K562 (cell line): ENCODE measurements around the gene EFS. TPM values are rescaled to one million over a fixed set of nuclear protein-coding genes. Genes with fewer than 3 reads are reported as not detected.

Experiments
- ATAC-seq: fragments of 200-7000 bp; cut with Tn5 transposase; 3 replicates; pipeline ENCODE4 v1.9.1; 2020; ENCODE audit warnings: moderate library complexity
- BruUV-seq: library from RNA; stranded (reverse); fragments of 400-500 nt; replicated peaks from 2 replicates; lab custom pipeline; 2021; lab: Mats Ljungman, UMichigan
- CTCF ChIA-PET: fragments of 300-600 bp; formaldehyde crosslinking; extraction: SDS; loops from one replicate; lab custom pipeline; 2021; ENCODE audit warnings: low intra/inter-chr PET ratio; lab: Yijun Ruan, JAX
- POLR2A ChIA-PET: fragments of 300-600, 350-650 bp; sonication (Branson Sonifier 250); formaldehyde crosslinking; extraction: SDS; loops from one replicate; lab custom pipeline; 2021; ENCODE audit warnings: antibody characterized with exemption, inconsistent platforms; lab: Yijun Ruan, JAX
- DNase-seq, 4 experiments: peaks; one replicate each; pipeline versions ENCODE4 v3.0.0 to v3.0.0-alpha.2; 2011 to 2018; ENCODE audit warnings: low spot score in 3 of 4, mixed read lengths in 3 of 4; ENCODE audit errors: extremely low read depth in 1 of 4
- FAIRE-seq: peaks from 2 replicates; lab custom pipeline; 2011; peaks lifted over from hg19 to GRCh38; lab: Jason Lieb, UNC
- H2AFZ ChIP-seq: 2 replicates; pipeline ENCODE4 v1.6.0; 2011; ENCODE audit warnings: low read depth, low read length, control low read depth, inconsistent platforms
- H3K27ac ChIP-seq: fragments of 200-600 bp; 3 replicates; pipeline ENCODE4 v1.8.0; 2011; ENCODE audit warnings: low read depth, mild to moderate bottlenecking, control low read depth, inconsistent platforms, low read length, moderate library complexity, mixed read lengths; ENCODE audit errors: extremely low read depth
- H3K27me3 ChIP-seq, 2 experiments: fragments of 300-600 bp in 1 of 2; 2 replicates in 1 of 2; 3 replicates in 1 of 2; pipeline versions ENCODE4 v1.6.0 to v1.8.0; 2011; ENCODE audit warnings: inconsistent platforms in 2 of 2, low read length in 2 of 2, mild to moderate bottlenecking in 1 of 2, mixed read lengths in 1 of 2, moderate library complexity in 1 of 2; ENCODE audit not compliant: control insufficient read depth in 2 of 2, insufficient read depth in 2 of 2
- H3K36me3 ChIP-seq: fragments of 300-600 bp; 3 replicates; pipeline ENCODE4 v1.8.0; 2011; ENCODE audit warnings: mild to moderate bottlenecking, low read length, inconsistent platforms; ENCODE audit not compliant: control insufficient read depth, insufficient read depth
- H3K4me1 ChIP-seq, 2 experiments: fragments of 200-600 bp in 1 of 2; replicated peaks in 1 of 2; 2 replicates in 1 of 2; 3 replicates in 1 of 2; pipeline versions ENCODE4 v1.5.1 to v1.8.0; 2011; ENCODE audit warnings: inconsistent platforms in 2 of 2, low read length in 2 of 2, mild to moderate bottlenecking in 1 of 2, mixed read lengths in 1 of 2, moderate library complexity in 1 of 2; ENCODE audit not compliant: control insufficient read depth in 2 of 2, insufficient read depth in 2 of 2
- H3K4me2 ChIP-seq: 2 replicates; pipeline ENCODE4 v1.6.1; 2011; ENCODE audit warnings: low read length, control low read depth, inconsistent platforms, mixed read lengths; ENCODE audit not compliant: insufficient read depth
- H3K4me3 ChIP-seq: fragments of 200-600 bp; sonication (generic), shearing (Covaris generic); 2 replicates; pipeline ENCODE4 v1.5.1; 2016; ENCODE audit warnings: control low read depth, inconsistent platforms
- H3K79me2 ChIP-seq: fragments of 200-600 bp; 3 replicates; pipeline ENCODE4 v1.8.0; 2011; ENCODE audit warnings: low read length, inconsistent platforms; ENCODE audit not compliant: control insufficient read depth, insufficient read depth
- H3K9ac ChIP-seq, 2 experiments: 2 replicates each; pipeline versions ENCODE4 v1.6.0 to v1.6.1; 2011; ENCODE audit warnings: low read depth in 2 of 2, low read length in 2 of 2, control low read depth in 1 of 2, inconsistent platforms in 1 of 2, mild to moderate bottlenecking in 1 of 2, mixed read lengths in 1 of 2; ENCODE audit not compliant: insufficient read depth in 1 of 2
- H3K9me1 ChIP-seq: one replicate; pipeline ENCODE4 v1.6.0; 2011; ENCODE audit warnings: inconsistent platforms, mild to moderate bottlenecking, low read length, moderate library complexity; ENCODE audit not compliant: control insufficient read depth, insufficient read depth
- H3K9me3 ChIP-seq: replicated peaks from 2 replicates; pipeline ENCODE4 v1.5.1; 2011; ENCODE audit warnings: low read depth, low read length, inconsistent platforms; ENCODE audit not compliant: control insufficient read depth, insufficient read depth
- H4K20me1 ChIP-seq: replicated peaks from 2 replicates; pipeline ENCODE4 v1.6.1; 2011; ENCODE audit warnings: low read length, inconsistent platforms, mixed read lengths; ENCODE audit not compliant: control insufficient read depth, insufficient read depth
- BHLHE40 ChIP-seq: IDR thresholded peaks from 2 replicates; pipeline ENCODE4 v1.6.1; 2011; ENCODE audit warnings: low read length, improper control_type of control experiment
- ESRRB ChIP-seq: fragments of 250-450 bp; sonication (Bioruptor Pico); IDR thresholded peaks from 2 replicates; pipeline ENCODE4 v1.5.0; 2020; ENCODE audit warnings: mild to moderate bottlenecking, moderate library complexity, borderline replicate concordance
- RFX5 ChIP-seq: IDR thresholded peaks from 2 replicates; pipeline ENCODE4 v1.6.1; 2011; ENCODE audit warnings: low read depth, mild to moderate bottlenecking, improper control_type of control experiment, low read length
- TAF15 ChIP-seq: fragments of 200-400 bp; formaldehyde crosslinking; IDR thresholded peaks from 2 replicates; pipeline ENCODE4 v1.6.1; 2017; ENCODE audit warnings: mild to moderate bottlenecking, low read depth, low read length, moderate library complexity
- XRCC3 ChIP-seq: fragments of 450-650 bp; IDR thresholded peaks from 2 replicates; pipeline ENCODE4 v1.6.1; 2017; ENCODE audit warnings: mild to moderate bottlenecking, moderate library complexity
- ZNF212 ChIP-seq: fragments of 450-650 bp; formaldehyde crosslinking; IDR thresholded peaks from 2 replicates; pipeline ENCODE4 v1.4.0; 2020; ENCODE audit warnings: mild to moderate bottlenecking
- WGBS: fragments of 100-300 bp; shearing (Covaris generic); methylation state at CpG from one replicate; pipeline ENCODE4 v1.1.6; 2016; ENCODE audit warnings: low coverage, mixed read lengths; ENCODE audit not compliant: insufficient coverage; ENCODE audit errors: missing lambda C conversion rate; 5-methylcytosine and 5-hydroxymethylcytosine counted together
- in situ Hi-C: fragments of 300-500 bp; cut with MboI; formaldehyde crosslinking; loops from 4 replicates; pipeline ENCODE4 v1.15.0; 2018; ENCODE audit warnings: inconsistent platforms, mixed read lengths
- intact Hi-C: fragments of 100-400 bp; cut with micrococcal nuclease; formaldehyde crosslinking; loops from 2 replicates; pipeline ENCODE4 v1.14.2; 2022
- polyA plus RNA-seq, 8 experiments: library from polyadenylated mRNA; depleted of rRNA in 4 of 8; stranded (reverse) in 5 of 8; unstranded in 3 of 8; fragments of >200 nt; fragmentation: Nextera tagmentation in 2 of 8; fragmentation: Illumina TruSeq in 1 of 8; extraction: Ambion mirVana in 2 of 8; extraction: Trizol in 1 of 8; gene quantifications; 2 replicates each; pipeline versions ENCODE4 v1.2.1 to v1.2.3, GENCODE V29; 2011 to 2014; ENCODE audit warnings: inconsistent platforms in 1 of 8, missing spikeins in 1 of 8
- total RNA-seq, 7 experiments: library from RNA; depleted of rRNA in 6 of 7; stranded (reverse); fragments of >200 nt in 6 of 7; fragmentation: Illumina TruSeq in 2 of 7; extraction: Trizol in 2 of 7; gene quantifications; 2 replicates each; pipeline versions ENCODE4 v1.2.1 to v1.2.3, GENCODE V29; 2011 to 2021; ENCODE audit warnings: low replicate concordance in 1 of 7
- TF ChIP-seq, protein P1 (sequence below): sonication (generic); formaldehyde crosslinking; IDR thresholded peaks from 2 replicates; pipeline ENCODE4 v1.8.0; 2023; ENCODE audit warnings: mild to moderate bottlenecking, missing genetic modification reagents
- TF ChIP-seq, protein P2 (sequence below): fragments of 250-450 bp; sonication (Bioruptor Pico); IDR thresholded peaks from 2 replicates; pipeline ENCODE4 v1.8.0; 2022; ENCODE audit warnings: moderate library complexity, mild to moderate bottlenecking, inconsistent platforms
- TF ChIP-seq, protein P3 (sequence below): fragments of 450-650 bp; IDR thresholded peaks from 2 replicates; pipeline ENCODE4 v1.6.1; 2016; ENCODE audit warnings: low read depth

EFS gene
- total and polyA plus RNA-seq, 9 of the 15 experiments (the other 6 are each of a cell fraction or from before 2014, with no cell fraction given) = 0.01 to 0.03 TPM; not detected in 7

DNA sequence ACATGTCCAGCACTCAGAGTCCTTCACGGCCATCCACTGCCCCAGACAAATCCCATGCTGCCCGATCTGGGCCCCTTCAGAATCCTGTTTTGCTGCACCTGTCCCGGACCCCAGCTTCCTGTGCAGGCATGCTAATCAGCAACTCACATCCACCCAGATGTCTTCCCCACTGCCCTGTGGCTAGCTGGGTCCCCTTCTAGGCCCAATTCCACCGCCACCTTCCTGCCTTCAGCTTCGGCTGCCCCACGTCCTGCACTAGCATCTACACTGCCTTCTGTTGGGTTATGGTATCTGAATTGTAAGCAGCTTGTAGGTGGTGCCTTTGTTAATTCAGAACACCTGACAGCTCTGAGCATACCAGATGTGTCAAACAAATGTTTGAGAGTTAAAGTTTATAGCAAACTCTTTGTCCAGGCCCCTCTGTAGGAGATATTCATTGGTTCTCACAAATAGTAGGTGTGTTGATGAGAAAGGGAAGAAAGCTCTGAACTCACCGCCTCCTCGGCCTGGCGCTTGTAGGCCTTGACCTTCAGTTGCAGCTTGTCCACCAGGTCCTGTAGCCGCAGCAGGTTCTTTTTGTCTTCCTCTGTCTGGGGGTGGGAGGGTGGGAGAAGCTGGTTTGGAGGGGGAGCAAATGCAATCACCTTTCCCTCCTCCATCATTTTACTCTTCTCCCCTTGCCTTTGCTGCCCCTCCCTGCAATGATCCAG lies 17.9 kb upstream of the EFS start (continued):
- TF ChIP-seq, protein P1, sequence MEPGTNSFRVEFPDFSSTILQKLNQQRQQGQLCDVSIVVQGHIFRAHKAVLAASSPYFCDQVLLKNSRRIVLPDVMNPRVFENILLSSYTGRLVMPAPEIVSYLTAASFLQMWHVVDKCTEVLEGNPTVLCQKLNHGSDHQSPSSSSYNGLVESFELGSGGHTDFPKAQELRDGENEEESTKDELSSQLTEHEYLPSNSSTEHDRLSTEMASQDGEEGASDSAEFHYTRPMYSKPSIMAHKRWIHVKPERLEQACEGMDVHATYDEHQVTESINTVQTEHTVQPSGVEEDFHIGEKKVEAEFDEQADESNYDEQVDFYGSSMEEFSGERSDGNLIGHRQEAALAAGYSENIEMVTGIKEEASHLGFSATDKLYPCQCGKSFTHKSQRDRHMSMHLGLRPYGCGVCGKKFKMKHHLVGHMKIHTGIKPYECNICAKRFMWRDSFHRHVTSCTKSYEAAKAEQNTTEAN (CRISPR knock-in tag) = no peak
- TF ChIP-seq XRCC3 (no peak), BHLHE40 (no peak), ZNF212 (CRISPR knock-in tag) (no peak), ESRRB (no peak), TAF15 (no peak)
- TF ChIP-seq, protein P2, sequence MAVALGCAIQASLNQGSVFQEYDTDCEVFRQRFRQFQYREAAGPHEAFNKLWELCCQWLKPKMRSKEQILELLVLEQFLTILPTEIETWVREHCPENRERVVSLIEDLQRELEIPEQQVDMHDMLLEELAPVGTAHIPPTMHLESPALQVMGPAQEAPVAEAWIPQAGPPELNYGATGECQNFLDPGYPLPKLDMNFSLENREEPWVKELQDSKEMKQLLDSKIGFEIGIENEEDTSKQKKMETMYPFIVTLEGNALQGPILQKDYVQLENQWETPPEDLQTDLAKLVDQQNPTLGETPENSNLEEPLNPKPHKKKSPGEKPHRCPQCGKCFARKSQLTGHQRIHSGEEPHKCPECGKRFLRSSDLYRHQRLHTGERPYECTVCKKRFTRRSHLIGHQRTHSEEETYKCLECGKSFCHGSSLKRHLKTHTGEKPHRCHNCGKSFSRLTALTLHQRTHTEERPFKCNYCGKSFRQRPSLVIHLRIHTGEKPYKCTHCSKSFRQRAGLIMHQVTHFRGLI (CRISPR knock-in tag) = no peak

DNA sequence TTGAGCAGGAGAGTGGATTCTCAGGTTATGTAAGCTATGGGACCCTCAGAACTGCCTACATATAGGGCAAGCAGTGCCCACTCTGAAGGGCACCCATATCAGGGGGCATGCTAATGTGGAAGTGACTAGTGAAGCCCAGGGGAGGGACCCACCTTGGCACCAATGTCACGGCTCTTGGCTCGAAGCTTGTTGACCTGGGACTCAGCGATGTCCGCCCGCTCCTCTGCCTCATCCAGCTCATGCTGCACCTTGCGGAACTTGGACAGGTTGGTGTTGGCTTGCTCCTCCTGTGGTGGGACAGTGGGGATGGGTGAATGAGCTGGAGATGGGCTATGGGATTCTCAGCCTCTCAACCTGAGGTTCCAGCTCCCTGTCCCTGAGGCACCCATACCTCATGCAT lies 17.3 kb upstream of the EFS start:
- H4K20me1 ChIP-seq = no peaks in the 10 kb centered on the region; the same call in 1 of the 2 replicates
- BruUV-seq = no TSS peak
- FAIRE-seq = no peak
- no peaks in the 10 kb centered on the region for H3K36me3 ChIP-seq
- no peak overlapping the region for H3K4me2 ChIP-seq
- H3K27ac ChIP-seq = no peak overlapping the region
- peaks cover 7 to 57% of the 10 kb centered on the region in 2 experiments; a peak in 4 of 5 replicates for H3K27me3 ChIP-seq
- H3K9me3 ChIP-seq = no peaks in the 10 kb centered on the region
- no peak overlapping the region for H3K9ac ChIP-seq
- in situ Hi-C loops = loop anchor here (10.0 kb wide), 1 partner anchor 117 kb away; no protein-coding TSS in a partner anchor
- intact Hi-C loops = no loop called here
- H2AFZ ChIP-seq = no peak overlapping the region
- H3K79me2 ChIP-seq = no peaks in the 10 kb centered on the region
- CTCF ChIA-PET = interaction anchor here (0.6 to 3.8 kb wide), 2 partner anchors 262 to 809 kb away, joined by 3 to 19 read pairs; partner anchors contain the start of gene CEBPE
- no peak for ATAC-seq
- H3K4me1 ChIP-seq = peaks cover 0 to 16% of the 10 kb centered on the region in 2 experiments; a peak in 2 of 5 replicates
- no peaks in the 10 kb centered on the region for H3K9me1 ChIP-seq
- WGBS = 0% methylated on average over 2 of the region's 6 CpGs
- no peak overlapping the region for H3K4me3 ChIP-seq
- DNase-seq = no peak
- POLR2A ChIA-PET = interaction anchor here (0.7 kb wide), 1 partner anchor 11 kb away, joined by 3 read pairs; no protein-coding TSS in a partner anchor
- no peak for TF ChIP-seq RFX5
- TF ChIP-seq, protein P3, sequence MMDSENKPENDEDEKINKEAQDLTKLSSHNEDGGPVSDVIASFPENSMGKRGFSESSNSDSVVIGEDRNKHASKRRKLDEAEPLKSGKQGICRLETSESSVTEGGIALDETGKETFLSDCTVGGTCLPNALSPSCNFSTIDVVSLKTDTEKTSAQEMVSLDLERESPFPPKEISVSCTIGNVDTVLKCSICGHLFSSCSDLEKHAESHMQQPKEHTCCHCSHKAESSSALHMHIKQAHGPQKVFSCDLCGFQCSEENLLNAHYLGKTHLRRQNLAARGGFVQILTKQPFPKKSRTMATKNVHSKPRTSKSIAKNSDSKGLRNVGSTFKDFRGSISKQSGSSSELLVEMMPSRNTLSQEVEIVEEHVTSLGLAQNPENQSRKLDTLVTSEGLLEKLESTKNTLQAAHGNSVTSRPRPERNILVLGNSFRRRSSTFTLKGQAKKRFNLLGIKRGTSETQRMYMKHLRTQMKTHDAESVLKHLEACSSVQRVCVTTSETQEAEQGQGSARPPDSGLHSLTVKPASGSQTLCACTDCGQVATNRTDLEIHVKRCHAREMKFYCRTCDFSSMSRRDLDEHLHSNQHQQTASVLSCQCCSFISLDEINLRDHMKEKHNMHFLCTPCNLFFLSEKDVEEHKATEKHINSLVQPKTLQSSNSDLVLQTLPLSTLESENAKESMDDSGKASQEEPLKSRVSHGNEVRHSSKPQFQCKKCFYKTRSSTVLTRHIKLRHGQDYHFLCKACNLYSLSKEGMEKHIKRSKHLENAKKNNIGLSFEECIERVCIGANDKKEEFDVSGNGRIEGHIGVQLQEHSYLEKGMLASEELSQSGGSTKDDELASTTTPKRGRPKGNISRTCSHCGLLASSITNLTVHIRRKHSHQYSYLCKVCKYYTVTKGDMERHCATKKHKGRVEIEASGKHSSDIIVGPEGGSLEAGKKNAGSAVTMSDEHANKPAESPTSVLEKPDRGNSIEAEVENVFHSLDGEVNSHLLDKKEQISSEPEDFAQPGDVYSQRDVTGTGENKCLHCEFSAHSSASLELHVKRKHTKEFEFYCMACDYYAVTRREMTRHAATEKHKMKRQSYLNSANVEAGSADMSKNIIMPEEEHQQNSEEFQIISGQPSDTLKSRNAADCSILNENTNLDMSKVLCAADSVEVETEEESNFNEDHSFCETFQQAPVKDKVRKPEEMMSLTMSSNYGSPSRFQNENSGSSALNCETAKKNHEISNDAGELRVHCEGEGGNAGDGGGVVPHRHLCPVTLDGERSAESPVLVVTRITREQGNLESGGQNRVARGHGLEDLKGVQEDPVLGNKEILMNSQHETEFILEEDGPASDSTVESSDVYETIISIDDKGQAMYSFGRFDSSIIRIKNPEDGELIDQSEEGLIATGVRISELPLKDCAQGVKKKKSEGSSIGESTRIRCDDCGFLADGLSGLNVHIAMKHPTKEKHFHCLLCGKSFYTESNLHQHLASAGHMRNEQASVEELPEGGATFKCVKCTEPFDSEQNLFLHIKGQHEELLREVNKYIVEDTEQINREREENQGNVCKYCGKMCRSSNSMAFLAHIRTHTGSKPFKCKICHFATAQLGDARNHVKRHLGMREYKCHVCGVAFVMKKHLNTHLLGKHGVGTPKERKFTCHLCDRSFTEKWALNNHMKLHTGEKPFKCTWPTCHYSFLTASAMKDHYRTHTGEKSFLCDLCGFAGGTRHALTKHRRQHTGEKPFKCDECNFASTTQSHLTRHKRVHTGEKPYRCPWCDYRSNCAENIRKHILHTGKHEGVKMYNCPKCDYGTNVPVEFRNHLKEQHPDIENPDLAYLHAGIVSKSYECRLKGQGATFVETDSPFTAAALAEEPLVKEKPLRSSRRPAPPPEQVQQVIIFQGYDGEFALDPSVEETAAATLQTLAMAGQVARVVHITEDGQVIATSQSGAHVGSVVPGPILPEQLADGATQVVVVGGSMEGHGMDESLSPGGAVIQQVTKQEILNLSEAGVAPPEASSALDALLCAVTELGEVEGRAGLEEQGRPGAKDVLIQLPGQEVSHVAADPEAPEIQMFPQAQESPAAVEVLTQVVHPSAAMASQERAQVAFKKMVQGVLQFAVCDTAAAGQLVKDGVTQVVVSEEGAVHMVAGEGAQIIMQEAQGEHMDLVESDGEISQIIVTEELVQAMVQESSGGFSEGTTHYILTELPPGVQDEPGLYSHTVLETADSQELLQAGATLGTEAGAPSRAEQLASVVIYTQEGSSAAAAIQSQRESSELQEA = no peak
